Stimulated activated CD8-positive, alpha-beta memory T cell treated with anti-CD3 and anti-CD28 coated beads, Interleukin-4, amount 100 ng/mL, for 24 hours (primary cell): ENCODE data around the gene ANKRD65.
"Not testable (repeated sequence)": the region's sequence is repeated elsewhere in the genome, so short reads cannot be mapped to it uniquely, and the experiment has no call there.

Source experiments
- DNase-seq: peaks from one replicate; pipeline ENCODE4 v3.0.0-alpha.2; 2020; ENCODE audit warnings: low read depth

Gene ANKRD65

GRCh38 chr1:1421147-1421906 lies at the start of gene ANKRD65:
ANKRD65 (minus strand) TSS chr1:1421276; CDS start chr1:1421005, 271 bp downstream.
- no peak for DNase-seq

- DNase-seq, result not testable (repeated sequence)
Measured at GRCh38 chr1:1468196-1468985, 47.3 kb upstream of the ANKRD65 start.

GRCh38 chr1:1463312-1463711 lies 42.2 kb upstream of the ANKRD65 start:
- no peak for DNase-seq

- no peak for DNase-seq
Measured at GRCh38 chr1:1462318-1462966, 41.4 kb upstream of the ANKRD65 start.

GRCh38 chr1:1461721-1462317 lies 40.7 kb upstream of the ANKRD65 start:
- DNase-seq, result no peak

- DNase-seq, result no peak
Measured at GRCh38 chr1:1460540-1461130, 39.6 kb upstream of the ANKRD65 start.

GRCh38 chr1:1459711-1460110 lies 38.6 kb upstream of the ANKRD65 start:
- not testable (repeated sequence) for DNase-seq

- not testable (repeated sequence) for DNase-seq
Measured at GRCh38 chr1:1459156-1459555, 38.1 kb upstream of the ANKRD65 start.

- DNase-seq, result not testable (repeated sequence)
Measured at GRCh38 chr1:1456683-1457255, 35.7 kb upstream of the ANKRD65 start.

GRCh38 chr1:1455934-1456333 lies 34.9 kb upstream of the ANKRD65 start:
- not testable (repeated sequence) for DNase-seq

GRCh38 chr1:1455366-1455884 lies 34.3 kb upstream of the ANKRD65 start:
- no peak for DNase-seq

GRCh38 chr1:1454286-1455056 lies 33.4 kb upstream of the ANKRD65 start:
- DNase-seq, result not testable (repeated sequence)

GRCh38 chr1:1452882-1453281 lies 31.8 kb upstream of the ANKRD65 start:
- no peak for DNase-seq

- not testable (repeated sequence) for DNase-seq
Measured at GRCh38 chr1:1452365-1452739, 31.3 kb upstream of the ANKRD65 start.

- DNase-seq, result no peak
Measured at GRCh38 chr1:1451696-1452364, 30.8 kb upstream of the ANKRD65 start.

GRCh38 chr1:1450616-1451015 lies 29.5 kb upstream of the ANKRD65 start:
- not testable (repeated sequence) for DNase-seq

- DNase-seq, result no peak
Measured at GRCh38 chr1:1449099-1449739, 28.1 kb upstream of the ANKRD65 start, which contains the start of gene ATAD3C. ATAD3C (plus strand) TSS chr1:1449689; CDS start chr1:1450684, 995 bp downstream.

- DNase-seq, result not testable (repeated sequence)
Measured at GRCh38 chr1:1446631-1447030, 25.6 kb upstream of the ANKRD65 start.

- DNase-seq, result no peak
Measured at GRCh38 chr1:1442069-1442770, 21.1 kb upstream of the ANKRD65 start.
